Amniotic stem cell (primary cell): Measurements from ENCODE around the gene CCDC88C.

Experiments used
- DNase-seq: peaks from one replicate; lab custom pipeline; 2025; lab: John Stamatoyannopoulos, UW

Gene CCDC88C

GRCh38 chr14:91366749-91367148 lies 50.9 kb downstream of the CCDC88C start:
- DNase-seq = no peak

GRCh38 chr14:91365552-91365951 lies 52.1 kb downstream of the CCDC88C start:
- no peak for DNase-seq

GRCh38 chr14:91364524-91365270 lies 52.9 kb downstream of the CCDC88C start:
- no peak for DNase-seq

GRCh38 chr14:91363776-91364523 lies 53.7 kb downstream of the CCDC88C start:
- DNase-seq = no peak

GRCh38 chr14:91361233-91361811 lies 56.3 kb downstream of the CCDC88C start:
- DNase-seq = no peak

- no peak for DNase-seq
These were observed 57.0 kb downstream of the CCDC88C start for GRCh38 chr14:91360490-91361232.

GRCh38 chr14:91358654-91359220 lies 58.9 kb downstream of the CCDC88C start:
- DNase-seq = no peak

- DNase-seq = no peak
These were observed 59.6 kb downstream of the CCDC88C start for GRCh38 chr14:91358025-91358319.

- DNase-seq = no peak
These were observed 60.2 kb downstream of the CCDC88C start for GRCh38 chr14:91357272-91358024.

- no peak for DNase-seq
These were observed 61.3 kb downstream of the CCDC88C start for GRCh38 chr14:91356181-91356763.

GRCh38 chr14:91354979-91355685 lies 62.5 kb downstream of the CCDC88C start:
- DNase-seq = no peak

GRCh38 chr14:91354221-91354916 lies 63.3 kb downstream of the CCDC88C start:
- DNase-seq = no peak

- DNase-seq = no peak
These were observed 64.6 kb downstream of the CCDC88C start for GRCh38 chr14:91352728-91353692.

GRCh38 chr14:91352053-91352452 lies 65.6 kb downstream of the CCDC88C start:
- DNase-seq = no peak

GRCh38 chr14:91351512-91351862 lies 66.1 kb downstream of the CCDC88C start:
- DNase-seq = no peak

GRCh38 chr14:91350813-91351511 lies 66.7 kb downstream of the CCDC88C start:
- no peak for DNase-seq

- DNase-seq = no peak
These were observed 67.2 kb downstream of the CCDC88C start for GRCh38 chr14:91350483-91350812.

GRCh38 chr14:91349481-91350074 lies 68.0 kb downstream of the CCDC88C start:
- DNase-seq = no peak
